HEK293 (cell line): ENCODE measurements around the gene CLNK.

Experiments
- ZNF121 ChIP-seq: fragments of 450-650 bp; formaldehyde crosslinking; IDR thresholded peaks from 2 replicates; pipeline ENCODE4 v1.5.1; 2016; ENCODE audit warnings: missing biosample characterization, missing genetic modification characterization
- ZNF155 ChIP-seq: fragments of 450-650 bp; formaldehyde crosslinking; IDR thresholded peaks from 2 replicates; pipeline ENCODE4 v1.5.1; 2016; ENCODE audit warnings: missing biosample characterization, missing genetic modification characterization
- ZNF157 ChIP-seq: fragments of 450-650 bp; formaldehyde crosslinking; IDR thresholded peaks from 2 replicates; pipeline ENCODE4 v1.5.1; 2016; ENCODE audit warnings: missing biosample characterization, missing genetic modification characterization
- ZNF416 ChIP-seq: fragments of 450-650 bp; formaldehyde crosslinking; IDR thresholded peaks from 2 replicates; pipeline ENCODE4 v1.5.1; 2016; ENCODE audit warnings: missing biosample characterization, missing genetic modification characterization

DNA sequence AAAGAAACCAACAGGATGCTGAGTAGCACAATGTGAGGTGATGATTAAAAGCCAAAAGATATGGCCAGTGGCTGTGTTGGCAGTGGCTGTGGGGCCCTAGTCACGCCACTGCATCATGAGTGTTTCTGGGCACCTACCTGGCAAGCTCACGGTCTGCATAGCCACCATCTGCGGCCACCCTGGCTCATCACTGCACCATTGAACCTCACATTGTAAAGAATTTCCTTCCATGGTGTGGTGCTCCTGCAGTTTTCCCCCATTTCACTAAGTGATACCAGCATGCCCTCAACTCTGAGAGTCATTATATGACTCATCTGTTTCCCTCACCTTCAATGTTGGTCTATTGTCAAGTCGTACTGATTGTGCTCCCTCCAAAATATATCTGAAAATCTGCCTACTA is 45.5 kb upstream of the CLNK start:
- no peak for TF ChIP-seq ZNF121 (tag by site-specific recombination)
- no peak for TF ChIP-seq ZNF155 (tag by site-specific recombination)
- no peak for TF ChIP-seq ZNF157 (tag by site-specific recombination)
- TF ChIP-seq ZNF416 (tag by site-specific recombination): no peak
